KOPT-K1 (cell line): ENCODE data around the gene EPN2.
"Not testable (repeated sequence)": the region's sequence is repeated elsewhere in the genome, so short reads cannot be mapped to it uniquely, and the experiment has no call there.

Experiments used
- H3K27ac ChIP-seq: fragments of 200-600 bp; sonication (generic); 2 replicates; pipeline ENCODE4 v1.5.1; 2016; ENCODE audit warnings: antibody characterized with exemption, mild to moderate bottlenecking, low read depth, low read length; ENCODE audit not compliant: poor library complexity, severe bottlenecking
- H3K36me3 ChIP-seq: fragments of 200-600 bp; sonication (generic); 2 replicates; pipeline ENCODE4 v1.5.1; 2017; ENCODE audit warnings: antibody characterized with exemption, mild to moderate bottlenecking, low read length, moderate library complexity; ENCODE audit not compliant: insufficient read depth
- H3K9me3 ChIP-seq: fragments of 200-600 bp; sonication (generic); 2 replicates; pipeline ENCODE4 v1.5.1; 2017; ENCODE audit warnings: antibody characterized with exemption, low read length, mild to moderate bottlenecking; ENCODE audit not compliant: insufficient read depth, poor library complexity, severe bottlenecking

Gene EPN2

DNA sequence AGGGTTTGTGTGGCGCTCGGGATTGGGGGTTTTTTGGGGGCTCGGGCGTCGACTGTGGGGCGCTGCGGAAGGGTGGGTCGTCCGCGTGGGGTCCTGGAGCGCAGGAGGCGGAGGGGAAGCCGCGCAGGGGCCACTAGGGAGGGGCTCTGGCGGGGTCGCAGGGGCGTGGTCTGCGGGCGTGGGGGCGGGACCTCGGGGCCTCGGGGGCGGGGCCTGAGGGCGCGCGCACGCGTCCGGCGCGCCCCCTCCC is at the start of gene EPN2:
Gene EPN2, plus strand, starts transcription at position 228 of the 250 bp plus-strand sequence. CDS start 45,754 bp downstream, outside the sequence.
- not testable (repeated sequence) for H3K9me3 ChIP-seq, H3K36me3 ChIP-seq
- H3K27ac ChIP-seq: peak within 1 kb of the TSS; percentile 37

DNA sequence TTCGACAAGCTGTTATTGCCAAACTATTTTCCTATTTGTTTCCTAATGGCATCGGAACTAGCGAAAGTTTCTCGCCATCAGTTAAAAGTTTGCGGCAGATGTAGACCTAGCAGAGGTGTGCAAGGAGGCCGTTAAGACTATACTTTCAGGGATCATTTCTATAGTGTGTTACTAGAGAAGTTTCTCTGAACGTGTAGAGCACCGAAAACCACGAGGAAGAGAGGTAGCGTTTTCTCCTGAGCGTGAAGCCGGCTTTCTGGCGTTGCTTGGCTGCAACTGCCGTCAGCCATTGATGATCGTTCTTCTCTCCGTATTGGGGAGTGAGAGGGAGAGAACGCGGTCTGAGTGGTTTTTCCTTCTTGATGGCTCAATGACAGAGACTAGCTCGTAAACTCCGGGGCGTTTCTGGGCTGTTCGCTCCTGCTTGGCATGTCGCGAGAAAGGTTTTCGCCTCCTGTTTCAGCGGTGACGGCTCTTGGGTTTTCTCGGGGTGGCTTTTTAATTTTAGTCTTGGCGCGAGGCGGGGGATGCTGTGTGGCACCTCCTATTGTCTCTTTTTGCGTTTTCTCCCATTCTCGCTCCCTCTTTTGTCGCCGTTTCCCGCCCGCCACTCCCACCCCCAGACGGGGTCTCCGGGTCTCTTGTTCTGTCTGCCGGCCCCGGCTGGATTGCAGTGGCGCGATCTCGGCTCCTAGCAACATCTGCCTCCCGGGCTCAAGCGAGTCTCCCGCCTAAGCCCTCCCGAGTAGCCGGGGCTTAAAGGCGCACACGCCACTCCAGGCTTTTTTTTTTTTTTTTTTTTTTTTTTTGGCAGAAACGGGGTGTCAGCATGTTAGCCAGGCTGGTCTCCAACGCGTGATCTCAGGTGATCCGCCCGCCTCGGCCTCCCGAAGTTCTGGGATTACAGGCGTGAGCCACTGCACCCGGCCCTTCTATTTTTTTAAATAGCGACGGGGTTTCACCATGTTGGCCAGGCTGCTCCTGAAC is 49.0 kb upstream of the EPN2 start:
- not testable (repeated sequence) for H3K36me3 ChIP-seq, H3K27ac ChIP-seq, H3K9me3 ChIP-seq

DNA sequence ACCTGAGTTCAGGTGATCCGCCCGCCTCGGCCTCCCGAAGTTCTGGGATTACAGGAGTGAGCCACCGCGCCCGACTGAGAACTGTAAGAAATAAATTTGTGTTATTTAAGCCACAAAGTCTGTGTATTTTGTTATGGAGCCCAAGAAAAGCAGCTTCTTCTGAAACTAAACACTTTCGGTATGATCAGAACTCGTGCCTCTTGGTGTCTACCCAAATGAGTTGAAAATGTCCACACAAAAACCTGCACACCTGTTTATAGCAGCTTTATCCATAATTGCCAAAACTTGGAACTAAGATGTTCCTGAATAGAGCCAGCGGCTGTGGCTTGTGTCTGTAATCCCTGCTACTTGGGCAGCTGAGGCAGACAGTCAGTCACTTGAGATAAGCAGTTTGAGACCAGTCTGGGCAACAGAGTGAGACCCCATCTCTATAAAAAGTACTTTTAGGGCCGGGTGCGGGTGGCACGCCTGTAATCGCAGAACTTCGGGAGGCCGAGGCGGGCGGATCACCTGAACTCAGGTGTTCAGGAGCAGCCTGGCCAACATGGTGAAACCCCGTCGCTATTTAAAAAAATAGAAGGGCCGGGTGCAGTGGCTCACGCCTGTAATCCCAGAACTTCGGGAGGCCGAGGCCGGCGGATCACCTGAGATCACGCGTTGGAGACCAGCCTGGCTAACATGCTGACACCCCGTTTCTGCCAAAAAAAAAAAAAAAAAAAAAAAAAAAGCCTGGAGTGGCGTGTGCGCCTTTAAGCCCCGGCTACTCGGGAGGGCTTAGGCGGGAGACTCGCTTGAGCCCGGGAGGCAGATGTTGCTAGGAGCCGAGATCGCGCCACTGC is 48.1 kb upstream of the EPN2 start:
- H3K9me3 ChIP-seq, H3K27ac ChIP-seq, H3K36me3 ChIP-seq: not testable (repeated sequence)

DNA sequence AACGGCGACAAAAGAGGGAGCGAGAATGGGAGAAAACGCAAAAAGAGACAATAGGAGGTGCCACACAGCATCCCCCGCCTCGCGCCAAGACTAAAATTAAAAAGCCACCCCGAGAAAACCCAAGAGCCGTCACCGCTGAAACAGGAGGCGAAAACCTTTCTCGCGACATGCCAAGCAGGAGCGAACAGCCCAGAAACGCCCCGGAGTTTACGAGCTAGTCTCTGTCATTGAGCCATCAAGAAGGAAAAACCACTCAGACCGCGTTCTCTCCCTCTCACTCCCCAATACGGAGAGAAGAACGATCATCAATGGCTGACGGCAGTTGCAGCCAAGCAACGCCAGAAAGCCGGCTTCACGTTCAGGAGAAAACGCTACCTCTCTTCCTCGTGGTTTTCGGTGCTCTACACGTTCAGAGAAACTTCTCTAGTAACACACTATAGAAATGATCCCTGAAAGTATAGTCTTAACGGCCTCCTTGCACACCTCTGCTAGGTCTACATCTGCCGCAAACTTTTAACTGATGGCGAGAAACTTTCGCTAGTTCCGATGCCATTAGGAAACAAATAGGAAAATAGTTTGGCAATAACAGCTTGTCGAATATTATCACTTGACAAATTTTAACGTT is 47.3 kb upstream of the EPN2 start:
- not testable (repeated sequence) for H3K36me3 ChIP-seq, H3K27ac ChIP-seq, H3K9me3 ChIP-seq

DNA sequence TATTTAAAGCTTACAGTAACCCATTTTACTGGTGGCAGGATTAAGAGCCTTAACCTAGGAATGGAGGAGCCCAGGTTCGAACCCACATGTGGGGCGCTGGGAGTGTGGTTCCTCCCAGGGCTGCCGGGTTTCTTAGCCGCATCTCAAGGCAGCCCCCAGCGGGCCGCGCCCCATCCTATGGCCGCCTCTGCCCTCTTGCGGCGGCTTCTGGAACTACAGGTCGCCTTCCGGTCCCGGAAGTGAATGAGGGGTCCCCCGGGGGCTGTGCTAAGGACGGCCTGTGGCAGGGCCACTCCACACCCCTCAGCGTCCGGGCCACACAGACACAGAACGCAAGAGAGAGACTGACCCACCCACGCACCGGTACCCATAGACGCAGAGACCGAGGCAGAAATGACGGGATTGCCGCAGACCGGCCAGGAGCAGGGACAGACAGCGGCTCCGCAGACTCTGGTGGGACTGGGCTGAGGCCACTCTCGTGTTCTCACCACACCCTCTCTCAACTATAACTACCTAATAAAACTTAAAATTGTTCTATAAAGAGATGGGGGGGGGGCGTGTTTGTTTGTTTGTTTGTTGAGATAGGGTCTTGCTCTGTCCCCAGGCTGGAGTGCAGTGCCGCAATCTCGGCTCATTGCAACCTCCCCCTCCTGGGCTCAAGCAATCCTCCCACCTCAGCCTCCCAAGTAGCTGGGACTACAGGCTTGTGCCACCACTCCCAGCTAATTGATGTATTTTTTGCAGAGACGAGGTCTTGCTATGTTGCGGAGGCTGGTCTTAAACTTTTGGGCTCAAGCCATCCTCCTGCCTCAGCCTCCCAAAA is 40.6 kb upstream of the EPN2 start:
- H3K36me3 ChIP-seq, H3K27ac ChIP-seq, H3K9me3 ChIP-seq: not testable (repeated sequence)

DNA sequence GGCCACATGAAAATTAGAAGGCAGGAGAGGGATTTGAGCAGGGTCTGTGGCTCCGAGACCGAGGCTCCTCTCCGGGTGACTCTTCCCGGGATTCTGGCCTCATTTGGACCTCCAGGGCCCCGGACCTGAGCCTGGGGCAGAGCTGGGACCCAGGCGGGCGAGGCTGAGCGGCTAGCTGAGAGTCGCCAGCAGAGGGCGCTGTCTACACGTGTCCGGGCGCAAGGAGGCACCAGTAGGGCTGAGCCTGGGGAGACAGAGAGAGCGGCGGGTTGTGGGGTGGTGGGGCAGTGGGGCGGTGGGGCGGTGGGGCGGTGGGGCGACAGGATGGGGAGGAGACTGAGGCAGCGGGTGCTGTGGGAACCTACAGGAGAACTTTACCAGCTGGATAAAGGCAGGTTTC is 34.7 kb upstream of the EPN2 start:
- H3K36me3 ChIP-seq, H3K27ac ChIP-seq, H3K9me3 ChIP-seq: not testable (repeated sequence)

DNA sequence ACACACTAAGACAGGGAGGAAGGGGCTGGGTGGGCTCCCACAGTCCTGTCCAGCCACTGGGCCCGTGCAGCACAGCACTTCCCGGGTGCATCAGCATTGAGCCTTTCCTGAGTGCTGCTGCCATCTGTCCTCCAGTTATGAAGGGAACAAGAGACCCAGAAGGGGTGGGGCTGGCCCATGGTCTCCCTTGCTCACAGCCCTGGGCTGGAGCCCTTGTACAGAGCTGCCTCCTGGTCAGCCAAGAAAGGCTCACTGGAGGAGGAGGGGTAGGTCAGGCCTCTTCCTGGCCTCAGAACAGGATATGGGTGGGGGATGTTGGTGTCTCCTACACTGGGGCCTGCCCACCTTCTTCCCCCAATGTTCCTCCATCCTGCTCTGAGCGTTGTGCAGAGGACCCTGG is 33.7 kb upstream of the EPN2 start:
- not testable (repeated sequence) for H3K27ac ChIP-seq, H3K36me3 ChIP-seq, H3K9me3 ChIP-seq

DNA sequence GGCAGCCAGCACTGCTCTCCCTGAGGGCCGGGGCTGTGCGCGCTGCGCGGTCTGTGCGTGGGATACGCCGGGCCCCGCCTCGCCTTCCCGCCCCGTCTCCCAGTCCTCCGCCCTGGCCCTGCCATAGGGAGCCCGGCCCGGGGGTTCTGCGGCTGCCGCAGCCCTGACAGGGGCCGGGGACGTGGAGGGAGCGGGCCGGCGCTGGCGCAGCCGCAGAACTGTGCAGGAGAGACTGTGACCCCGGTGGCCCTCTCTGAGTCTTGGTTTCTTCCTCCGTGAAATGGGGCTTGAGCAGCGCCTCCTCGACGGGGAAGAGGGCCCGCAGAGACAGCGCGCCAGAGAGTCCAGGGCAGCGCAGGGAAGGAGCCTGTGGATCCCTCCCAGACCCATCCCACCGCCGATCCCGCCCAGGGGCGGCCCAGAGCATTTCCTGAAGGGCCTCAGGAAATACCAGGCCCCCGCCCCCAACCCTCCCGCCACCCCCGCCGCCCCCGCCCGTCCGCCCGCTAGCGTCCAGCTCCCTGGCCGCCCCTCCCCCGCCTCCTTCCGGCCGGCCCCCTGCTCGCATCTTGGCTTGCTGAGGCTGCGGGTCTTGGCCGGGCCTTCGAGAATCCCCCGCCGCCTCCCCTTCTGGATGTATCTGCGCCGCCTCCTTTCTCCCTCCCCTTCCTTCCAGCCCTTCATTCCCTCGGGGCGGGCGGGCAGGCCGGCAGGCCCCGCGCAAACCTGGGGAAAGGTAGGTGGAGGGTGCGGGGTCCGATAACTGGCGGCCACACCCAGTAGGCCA is 21.9 kb upstream of the EPN2 start:
- not testable (repeated sequence) for H3K27ac ChIP-seq, H3K9me3 ChIP-seq, H3K36me3 ChIP-seq

DNA sequence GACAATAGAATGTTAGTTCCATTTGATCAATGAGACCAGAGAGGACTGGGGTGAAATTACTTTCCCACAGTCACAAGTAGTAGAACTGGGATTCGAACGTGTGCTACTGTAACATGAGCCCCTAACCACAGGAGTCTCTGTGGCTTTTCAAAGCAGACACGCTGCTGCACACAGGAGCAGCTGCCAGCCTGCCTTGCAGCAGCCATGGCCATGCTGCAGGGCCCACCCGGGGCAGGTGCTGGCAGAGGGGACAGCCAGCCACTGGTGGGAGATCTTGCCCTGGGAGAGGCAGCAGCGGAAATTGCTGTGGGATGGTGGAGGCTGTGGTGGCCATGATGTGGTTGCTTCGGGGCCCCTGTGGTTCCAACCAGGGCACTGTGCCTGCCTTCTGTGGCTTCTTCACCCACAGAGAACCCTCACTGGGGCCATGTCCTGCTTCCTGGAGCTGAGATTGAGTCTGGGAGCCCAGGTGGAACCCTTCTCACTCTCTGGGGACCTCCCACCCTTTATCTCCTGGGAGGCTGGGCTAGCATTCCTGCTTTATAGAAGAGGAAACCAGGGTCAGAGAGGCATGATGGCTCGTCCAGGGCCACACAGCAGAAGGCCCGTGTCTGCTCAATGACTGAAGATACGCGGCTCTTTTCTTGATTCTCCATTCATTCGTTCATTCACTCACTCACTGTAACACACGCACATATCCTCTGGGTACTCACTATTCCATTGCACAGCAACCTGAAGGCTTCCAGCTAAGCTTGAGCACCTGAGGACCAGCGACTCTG is 20.8 kb upstream of the EPN2 start:
- not testable (repeated sequence) for H3K27ac ChIP-seq, H3K36me3 ChIP-seq, H3K9me3 ChIP-seq

DNA sequence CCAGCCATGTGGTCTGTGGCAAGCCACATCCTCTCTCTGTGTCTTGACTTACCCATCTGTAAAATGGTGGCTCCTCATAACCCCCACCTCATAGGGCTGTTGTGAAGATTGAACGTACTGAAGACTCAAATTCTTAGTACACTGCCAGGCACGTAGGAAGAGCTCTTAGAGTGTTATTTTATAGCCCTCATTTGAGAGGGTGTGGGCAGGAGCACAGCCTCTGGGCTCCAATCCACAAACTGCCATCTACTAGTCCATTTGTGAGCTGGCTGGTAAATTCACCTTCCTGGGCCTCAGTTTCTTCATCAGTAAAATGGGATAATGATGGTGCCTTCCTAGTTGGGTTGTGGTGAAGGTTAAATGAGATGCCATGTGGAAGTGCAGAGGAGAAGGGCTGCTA is 18.3 kb upstream of the EPN2 start:
- not testable (repeated sequence) for H3K36me3 ChIP-seq, H3K27ac ChIP-seq, H3K9me3 ChIP-seq

DNA sequence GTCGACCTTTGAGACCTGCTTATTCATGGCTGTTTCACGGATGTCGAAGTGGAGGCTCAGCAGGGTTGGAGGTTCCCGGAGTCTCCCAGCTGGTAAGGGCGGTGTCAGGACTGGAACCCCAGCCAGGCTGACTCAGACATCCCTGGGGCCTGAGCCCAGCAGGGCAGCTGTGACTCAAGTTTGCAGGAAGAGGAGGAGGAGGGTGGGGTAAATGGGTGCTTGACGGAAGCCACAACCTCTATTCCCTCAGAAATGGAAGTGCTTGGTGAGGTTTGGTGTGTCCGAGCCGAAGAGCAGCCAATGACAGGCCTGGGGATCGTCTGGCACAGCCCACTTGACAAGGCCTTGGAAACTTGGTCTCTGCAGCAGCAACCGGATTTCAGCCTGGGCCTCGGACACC is 17.8 kb upstream of the EPN2 start:
- not testable (repeated sequence) for H3K36me3 ChIP-seq, H3K27ac ChIP-seq, H3K9me3 ChIP-seq

DNA sequence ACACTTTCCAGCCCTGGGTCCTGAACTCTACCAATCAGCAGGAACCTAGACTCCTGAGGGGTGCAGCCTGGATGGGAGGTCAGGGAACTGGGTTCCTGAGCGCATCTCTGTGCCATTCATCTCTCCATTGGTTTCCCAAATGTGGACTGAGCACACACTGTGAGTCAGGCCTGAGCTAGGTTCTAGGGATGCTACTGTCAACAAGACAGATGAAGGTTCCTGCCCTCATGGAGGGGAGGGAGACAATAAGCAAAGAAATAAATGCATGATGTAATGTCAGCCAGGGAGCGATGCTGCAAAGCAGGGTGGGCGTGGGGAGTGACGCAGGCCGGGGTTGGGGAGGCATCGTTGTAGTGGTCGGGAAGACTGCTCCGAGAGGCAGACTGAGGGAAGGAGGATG is 17.0 kb upstream of the EPN2 start:
- H3K9me3 ChIP-seq, H3K27ac ChIP-seq, H3K36me3 ChIP-seq: not testable (repeated sequence)

DNA sequence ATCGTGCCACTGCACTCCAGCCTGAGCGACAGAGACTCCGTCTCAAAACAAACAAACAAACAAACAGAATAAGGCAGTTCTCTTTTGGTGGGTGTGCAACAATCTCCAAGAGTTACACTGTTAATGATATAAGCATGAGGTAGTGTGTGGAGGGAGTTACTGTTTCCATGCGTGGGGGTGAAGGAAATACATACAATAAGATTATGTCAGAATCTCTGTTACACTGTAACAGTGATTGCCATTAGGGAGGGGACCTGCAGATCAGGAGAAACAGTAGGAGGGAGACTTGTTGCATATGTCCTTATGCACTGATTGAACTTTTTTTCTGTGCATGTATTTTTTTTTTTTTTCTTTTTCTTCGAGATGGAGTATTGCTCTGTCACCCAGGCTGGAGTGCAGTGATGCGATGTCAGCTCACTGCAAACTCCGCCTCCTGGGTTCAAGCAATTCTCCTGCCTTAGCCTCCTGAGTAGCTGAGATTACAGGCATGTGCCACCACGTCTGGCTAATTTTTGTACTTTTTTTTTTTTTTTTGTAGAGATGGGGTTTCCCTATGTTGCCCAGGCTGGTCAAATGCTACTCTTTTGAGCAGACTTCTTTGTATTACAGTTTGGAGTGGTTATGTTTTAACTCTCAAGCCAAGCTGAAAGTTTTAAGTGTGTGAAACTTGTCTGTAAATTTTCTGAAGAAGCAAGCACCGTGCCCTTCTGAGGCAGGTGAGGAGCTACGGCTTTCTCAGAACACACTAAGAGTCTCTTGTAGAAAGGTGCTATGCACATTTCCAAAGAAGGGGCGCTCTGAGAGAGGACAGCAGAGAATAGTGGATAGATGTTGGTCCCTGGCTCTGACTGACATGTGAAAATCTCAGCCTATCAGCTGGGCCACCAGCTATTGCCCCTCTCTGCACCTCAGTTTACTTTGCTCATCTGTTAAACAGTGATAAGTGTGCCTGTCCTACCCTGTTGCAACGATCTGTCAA is 10.3 kb upstream of the EPN2 start:
- H3K27ac ChIP-seq, H3K36me3 ChIP-seq, H3K9me3 ChIP-seq: not testable (repeated sequence)
